AG04449 (cell line): Measurements from ENCODE around the gene PRKACA.

Experiments used
- CTCF ChIA-PET: fragments of 350-600 bp; formaldehyde crosslinking; extraction: SDS; loops from one replicate; lab custom pipeline; 2021; ENCODE audit warnings: antibody characterized with exemption; lab: Yijun Ruan, JAX
- POLR2A ChIA-PET: fragments of 400-600, 350-600 bp; formaldehyde crosslinking; extraction: SDS; loops from one replicate; lab custom pipeline; 2020; ENCODE audit warnings: antibody characterized with exemption, inconsistent platforms; lab: Yijun Ruan, JAX
- DNase-seq: peaks from one replicate; pipeline ENCODE4 v3.0.0-alpha.2; 2010; ENCODE audit warnings: low read depth, low spot score
- H3K4me3 ChIP-seq: 2 replicates; pipeline ENCODE4 v1.5.1; 2011; ENCODE audit warnings: low read depth, mild to moderate bottlenecking, control low read depth, low read length
- CTCF ChIP-seq: IDR thresholded peaks from one replicate; pipeline ENCODE4 v1.5.1; 2011; ENCODE audit warnings: mild to moderate bottlenecking, moderate library complexity, low read length, control low read depth, inconsistent platforms; ENCODE audit not compliant: insufficient read depth; ENCODE audit errors: missing control alignments

The PRKACA gene

DNA sequence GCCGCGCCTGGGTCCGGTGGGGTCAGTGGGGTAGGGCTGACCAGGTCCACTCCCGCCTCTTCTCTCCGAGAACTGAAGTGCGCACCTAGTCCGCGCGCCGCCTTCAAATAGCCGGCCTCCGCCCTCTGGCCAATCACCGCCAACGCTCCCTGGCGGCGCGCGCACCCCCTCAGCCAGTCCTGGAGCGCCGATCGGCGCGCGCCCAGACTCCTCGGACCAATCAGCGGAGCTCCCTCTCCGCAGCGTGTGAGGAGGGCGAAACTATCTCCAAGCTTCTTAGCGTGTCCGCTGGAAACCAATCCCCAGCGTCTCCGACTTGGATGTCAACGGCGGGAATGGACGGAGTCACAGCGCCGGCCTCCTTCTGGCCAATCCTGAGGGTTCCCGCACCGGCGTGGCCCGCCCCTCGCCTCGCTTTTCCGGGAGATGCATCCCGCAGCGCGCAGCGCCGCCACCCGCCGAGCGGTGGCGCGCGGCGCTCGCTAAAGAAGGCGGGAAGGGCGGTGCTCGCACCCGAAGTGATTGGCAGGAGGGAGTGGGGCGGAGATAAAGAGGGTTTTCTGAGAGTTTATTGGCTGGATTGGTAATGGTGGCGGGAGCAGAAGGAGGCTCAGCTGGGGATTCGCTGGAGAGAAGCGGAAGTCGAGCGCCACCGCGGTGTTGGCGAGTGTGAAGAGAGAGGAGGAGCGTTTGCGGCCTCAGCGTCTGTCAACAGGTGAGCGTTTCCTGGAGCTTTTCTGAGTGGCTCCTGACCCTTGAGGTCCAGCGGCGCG, 19.1 kb upstream of the PRKACA start, which contains the start of gene ASF1B:
Gene ASF1B (minus strand): TSS at position 81 of the 773 bp plus-strand sequence. CDS start 133 bp downstream, outside the sequence.
- peak; percentile 65 for TF ChIP-seq CTCF
- H3K4me3 ChIP-seq, result peak within 1 kb of the TSS; percentile 84
- CTCF ChIA-PET, result interaction anchor here (0.6 to 7.2 kb wide), 78 partner anchors 8 to 1012 kb away, joined by 3 to 106 read pairs (median 5); partner anchors contain the start of genes MISP3, NANOS3 and PRKACA
- DNase-seq, result peak; percentile 99
- POLR2A ChIA-PET, result interaction anchor here (0.7 to 1.3 kb wide), 7 partner anchors 10 to 336 kb away, joined by 3 to 5 read pairs (median 4); partner anchors contain the start of gene RFX1

DNA sequence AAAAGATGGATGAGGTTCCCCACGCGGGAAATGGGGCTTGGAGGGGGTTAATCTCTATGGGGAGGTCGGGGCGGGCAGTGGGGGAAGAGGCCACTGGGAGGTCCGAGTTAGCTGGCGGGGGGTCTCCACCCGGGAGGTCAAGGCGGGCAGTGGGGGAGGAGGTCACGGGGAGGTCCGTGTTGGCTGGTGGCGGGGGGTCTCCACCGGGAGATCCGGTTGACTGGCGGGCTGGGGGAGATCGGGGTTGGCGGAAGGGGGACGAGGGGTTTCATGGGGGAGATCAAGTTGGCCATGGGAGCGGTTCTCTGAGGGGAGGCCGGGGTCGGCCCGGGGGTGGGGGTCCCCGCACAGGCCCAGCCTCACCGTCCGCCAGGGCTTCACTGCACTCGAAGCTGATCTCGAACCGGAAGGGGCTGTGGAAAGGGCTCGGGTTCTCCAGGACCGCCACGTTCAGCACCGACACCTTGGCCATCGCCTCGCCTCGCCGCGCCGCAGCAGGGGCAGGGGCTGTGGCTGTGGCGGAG, 18.5 kb upstream of the PRKACA start:
- H3K4me3 ChIP-seq, result peak overlapping the region; percentile 79
- DNase-seq, result no peak
- ChIA-PET POLR2A (interaction anchor here (0.6 to 1.3 kb wide), 4 partner anchors 44 to 270 kb away, joined by 3 to 5 read pairs (median 4); no protein-coding TSS in a partner anchor), CTCF (interaction anchor here (0.6 to 7.2 kb wide), 73 partner anchors 8 to 1013 kb away, joined by 3 to 106 read pairs (median 5); partner anchors contain the start of genes MISP3 and PRKACA)
- TF ChIP-seq CTCF, result no peak

DNA sequence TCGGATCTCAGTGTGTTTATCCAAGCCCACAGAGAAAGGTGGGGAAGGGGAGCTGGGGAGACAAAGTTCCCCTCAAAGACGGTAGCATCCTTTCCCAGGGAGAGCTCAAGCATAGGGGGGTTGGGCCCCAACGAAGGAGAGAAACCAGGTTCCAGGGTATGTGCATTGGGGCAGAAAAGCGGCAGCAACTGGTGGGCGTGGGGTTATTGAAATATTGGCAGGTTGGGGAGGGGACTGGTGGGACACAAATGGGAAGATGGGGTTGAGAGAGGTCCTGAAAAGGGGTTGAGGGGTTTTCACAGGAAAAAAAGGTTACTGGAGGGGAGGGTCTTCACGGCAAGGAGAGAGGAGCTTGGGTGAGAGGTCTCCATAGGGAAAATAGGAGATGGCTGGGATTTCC, 17.8 kb upstream of the PRKACA start:
- ChIA-PET CTCF (interaction anchor here (0.6 to 7.2 kb wide), 14 partner anchors 11 to 345 kb away, joined by 3 to 106 read pairs (median 12); no protein-coding TSS in a partner anchor), POLR2A (interaction anchor here (0.6 kb wide), 1 partner anchor 218 kb away, joined by 5 read pairs; no protein-coding TSS in a partner anchor)
- peak overlapping the region; percentile 79 for H3K4me3 ChIP-seq
- DNase-seq, result no peak
- TF ChIP-seq CTCF, result no peak

GRCh38 chr19:14127929-14128509, 10.5 kb upstream of the PRKACA start:
- no peak for TF ChIP-seq CTCF
- no peak for DNase-seq
- ChIA-PET CTCF (interaction anchor here (1.0 to 1.4 kb wide), 4 partner anchors 9 to 56 kb away, joined by 3 to 9 read pairs (median 3); partner anchors contain the start of gene ASF1B), POLR2A (no interaction called here)
- H3K4me3 ChIP-seq, result no peak overlapping the region

DNA sequence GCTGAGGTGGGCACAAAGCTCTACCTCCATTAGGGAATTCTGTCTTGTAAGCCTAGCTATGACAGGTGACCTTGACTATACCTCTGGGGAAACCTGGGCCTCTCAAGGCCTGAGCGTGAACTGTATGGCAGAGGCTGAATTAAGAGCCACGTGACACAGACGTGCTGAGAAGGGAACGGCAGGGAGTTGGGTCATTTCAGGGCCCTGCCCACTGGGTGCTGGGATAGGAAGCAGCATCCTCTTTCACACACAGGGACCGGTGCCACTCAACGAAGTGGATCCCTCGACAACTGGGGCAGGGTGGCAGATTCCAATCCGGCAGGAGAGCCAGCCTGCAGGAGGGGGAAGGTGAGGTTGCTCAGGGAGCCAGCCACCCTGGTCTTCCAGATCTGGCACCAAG, 9.6 kb upstream of the PRKACA start:
- CTCF ChIA-PET, result interaction anchor here (5.4 kb wide), 1 partner anchor 8 kb away, joined by 45 read pairs; the partner anchor contains the start of gene ASF1B
- no peak for DNase-seq

More for the DNA sequence above, 9.6 kb upstream of the PRKACA start:
- no peak for TF ChIP-seq CTCF
- H3K4me3 ChIP-seq, result no peak overlapping the region
- POLR2A ChIA-PET, result no interaction called here
